HTERT RPE-1 (cell line): Measurements from ENCODE around the gene IMPDH1.

Experiments
- in situ Hi-C: fragments of 300-500 bp; cut with MboI; formaldehyde crosslinking; loops from 4 replicates; pipeline ENCODE4 v1.14.3; 2020; ENCODE audit warnings: low sequenced_read_pairs

IMPDH1 gene

GRCh38 chr7:128363261-128363721 lies 46.5 kb downstream of the IMPDH1 start:
- in situ Hi-C loops = no loop called here

DNA sequence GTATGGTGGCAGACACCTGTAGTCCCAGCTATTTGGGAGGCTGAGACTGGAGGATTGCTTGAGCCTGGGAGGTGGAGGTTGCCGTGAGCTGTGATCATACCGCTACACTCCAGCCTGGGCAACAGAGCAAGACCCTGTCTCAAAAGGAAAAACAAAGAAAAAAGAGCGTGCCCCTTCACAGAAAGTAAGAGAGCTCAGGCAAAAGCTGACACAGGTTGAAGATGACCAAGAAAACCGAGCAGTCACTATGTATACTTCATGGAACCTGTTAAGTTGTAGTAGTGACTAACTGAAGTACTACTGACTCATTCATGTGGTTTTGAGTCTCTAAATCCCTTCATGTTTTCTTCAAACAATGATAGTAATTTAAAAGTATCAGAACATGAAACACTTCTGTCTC lies 47.1 kb downstream of the IMPDH1 start:
- in situ Hi-C loops = no loop called here

- in situ Hi-C loops = no loop called here
These were observed 48.1 kb downstream of the IMPDH1 start, which contains the start of gene PRRT4 for GRCh38 chr7:128361411-128362379. PRRT4 (minus strand) TSS chr7:128361690.

GRCh38 chr7:128360359-128360678 lies 49.5 kb downstream of the IMPDH1 start:
- in situ Hi-C loops = no loop called here

DNA sequence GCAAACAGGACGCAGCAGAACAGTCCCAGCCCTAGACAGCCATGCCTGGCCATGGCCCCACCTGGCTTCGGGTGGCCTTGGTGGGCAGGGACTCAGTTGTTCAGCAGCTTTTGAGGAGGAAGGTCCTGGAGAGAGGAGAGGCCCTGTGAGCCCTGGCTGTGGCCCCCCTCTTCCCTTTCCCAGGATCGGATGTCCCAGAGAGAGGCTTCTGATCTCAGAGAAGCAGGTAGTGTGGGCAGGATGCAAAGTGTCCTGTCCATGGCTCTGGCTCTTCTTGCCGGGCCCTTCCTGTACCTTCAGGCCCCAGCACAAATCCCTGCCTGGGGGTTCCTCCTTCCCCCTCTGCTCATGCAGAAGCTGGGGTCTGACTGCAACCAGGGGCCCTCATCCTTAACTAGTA lies 49.8 kb downstream of the IMPDH1 start:
- in situ Hi-C loops = no loop called here

DNA sequence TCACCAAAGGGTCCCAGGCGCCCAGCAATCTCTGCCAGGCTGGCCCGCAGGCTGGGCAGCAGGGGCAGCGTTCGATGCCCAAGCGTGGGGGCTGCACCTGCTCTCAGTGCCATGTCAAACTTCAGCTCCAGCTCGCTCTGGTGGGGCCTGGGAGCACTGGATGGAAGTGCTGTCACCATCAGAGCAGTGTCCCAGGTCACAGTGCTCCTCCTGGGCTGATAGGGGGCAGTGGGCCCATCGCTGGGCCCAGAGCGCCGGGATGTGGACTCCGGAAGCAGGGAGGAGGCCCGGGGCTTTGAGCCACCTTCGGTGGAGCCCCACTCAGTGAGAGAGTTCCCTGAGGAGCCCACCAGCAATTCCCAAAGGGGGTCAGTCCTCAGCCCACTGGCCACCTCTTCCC lies 50.4 kb downstream of the IMPDH1 start:
- in situ Hi-C loops = no loop called here

- in situ Hi-C loops = no loop called here
These were observed 51.5 kb downstream of the IMPDH1 start for GRCh38 chr7:128358233-128358632.

- in situ Hi-C loops = no loop called here
These were observed 52.6 kb downstream of the IMPDH1 start for GRCh38 chr7:128357217-128357613.

DNA sequence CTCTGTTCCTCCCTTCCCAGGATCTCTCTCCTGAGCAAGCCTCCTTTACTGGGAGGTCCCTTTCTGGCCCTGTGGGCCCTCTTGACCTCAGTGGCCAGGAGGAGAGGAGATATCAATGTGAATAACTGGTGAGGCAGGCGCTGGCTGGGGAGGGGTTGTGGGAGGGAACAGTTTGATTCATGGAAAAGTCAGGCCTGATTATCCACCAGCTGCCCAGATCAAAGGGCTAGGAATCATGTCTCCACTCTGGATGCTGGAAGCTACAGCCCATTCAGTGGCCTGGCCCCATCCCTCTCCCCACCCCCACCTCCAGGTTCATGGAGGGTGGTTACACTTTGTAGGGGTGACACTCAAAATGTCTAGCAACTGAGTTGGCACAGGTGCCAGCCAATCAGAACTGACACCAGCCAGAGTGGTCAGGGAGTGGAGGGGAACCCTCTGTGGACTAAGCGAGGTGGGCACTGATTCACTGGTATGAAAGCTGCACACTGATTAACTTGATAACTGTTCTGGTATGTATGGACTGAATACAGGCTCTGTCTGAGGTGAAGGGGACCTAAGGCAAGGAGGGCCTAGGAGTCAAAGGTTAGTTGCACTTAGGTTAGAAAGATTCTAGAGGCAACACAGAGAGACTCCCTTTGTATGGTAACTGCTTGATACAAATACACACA lies 53.1 kb downstream of the IMPDH1 start:
- in situ Hi-C loops = no loop called here

- in situ Hi-C loops = no loop called here
These were observed 56.2 kb downstream of the IMPDH1 start for GRCh38 chr7:128353610-128354009.

GRCh38 chr7:128353189-128353588 lies 56.6 kb downstream of the IMPDH1 start:
- in situ Hi-C loops = no loop called here

DNA sequence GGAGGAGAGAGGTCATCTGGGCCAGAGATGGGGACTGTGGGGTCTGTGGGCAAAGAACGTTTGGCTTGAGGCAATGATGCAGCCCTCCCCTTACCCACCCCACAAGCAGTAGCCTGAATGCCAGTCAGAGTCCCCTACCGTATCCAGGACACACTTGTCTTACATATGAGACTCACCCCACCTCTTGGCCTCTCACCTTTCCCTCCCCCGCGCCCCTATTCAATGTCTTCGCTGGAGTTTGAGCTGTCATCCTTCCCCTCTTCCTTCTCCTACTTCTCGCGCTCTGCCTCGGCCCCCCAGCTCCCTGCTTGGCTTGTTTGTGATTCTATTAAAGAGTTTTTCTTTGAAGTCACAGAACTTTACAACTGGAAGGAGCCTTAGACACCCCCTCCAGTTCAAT lies 57.1 kb downstream of the IMPDH1 start:
- in situ Hi-C loops = no loop called here

GRCh38 chr7:128352153-128352537 lies 57.6 kb downstream of the IMPDH1 start:
- in situ Hi-C loops = no loop called here

- in situ Hi-C loops = no loop called here
These were observed 58.3 kb downstream of the IMPDH1 start for GRCh38 chr7:128351296-128352152.

DNA sequence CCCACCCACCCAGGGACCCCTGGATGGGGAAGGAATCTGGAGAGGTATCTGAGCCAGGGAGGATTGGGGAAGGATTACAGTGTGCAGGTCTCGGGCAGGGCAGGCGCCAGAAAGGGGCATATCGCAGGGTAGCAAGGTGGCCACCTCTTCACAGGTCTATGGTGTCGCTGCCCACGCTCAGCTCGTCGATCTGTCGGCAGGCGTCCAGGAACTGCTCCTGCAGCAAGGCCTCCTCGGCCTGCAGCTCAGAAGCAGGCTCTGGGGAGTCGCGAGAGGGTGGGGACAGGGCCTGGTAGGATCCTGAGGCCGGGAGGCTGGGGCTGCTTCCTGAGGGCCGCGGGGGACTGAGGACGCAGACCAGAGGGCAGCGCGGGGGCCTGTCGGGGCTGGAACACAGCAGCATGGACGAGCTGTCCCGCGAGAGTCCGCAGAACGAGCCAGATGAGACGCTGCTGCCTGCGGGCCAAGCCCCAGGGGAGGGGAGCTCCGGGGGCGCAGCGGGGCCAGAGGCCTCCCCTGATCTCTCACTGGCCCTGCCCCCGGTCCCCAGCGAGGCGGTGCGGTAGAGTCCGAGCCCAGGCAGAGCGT lies 59.0 kb downstream of the IMPDH1 start:
- in situ Hi-C loops = no loop called here

GRCh38 chr7:128349466-128349825 lies 60.3 kb downstream of the IMPDH1 start:
- in situ Hi-C loops = no loop called here

- in situ Hi-C loops = no loop called here
These were observed 62.1 kb downstream of the IMPDH1 start for GRCh38 chr7:128347647-128348097.

DNA sequence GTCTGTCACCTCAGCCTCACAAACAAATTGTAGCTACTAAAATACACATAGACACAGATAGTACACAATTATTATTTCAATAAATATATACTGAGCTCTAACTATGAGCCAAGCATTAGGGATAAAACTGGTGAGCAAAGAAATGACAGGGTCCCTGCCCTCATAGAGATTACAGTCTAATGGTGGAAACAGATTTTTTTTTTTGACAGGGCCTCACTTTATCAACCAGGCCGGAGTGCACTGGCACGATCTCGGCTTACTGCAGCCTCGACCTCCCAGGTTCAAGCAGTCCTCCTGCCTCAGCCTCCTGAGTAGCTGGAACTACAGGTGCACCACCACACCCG lies 65.4 kb downstream of the IMPDH1 start:
- in situ Hi-C loops = no loop called here

- in situ Hi-C loops = no loop called here
These were observed 66.0 kb downstream of the IMPDH1 start, which contains the start of gene RBM28 for GRCh38 chr7:128343554-128344430. RBM28 (minus strand) TSS chr7:128343908; CDS start chr7:128343793, 115 bp downstream.
